Dermis blood vessel endothelial cell (primary cell): ENCODE measurements around the gene DZIP1L. TPM values are rescaled to one million over a fixed set of nuclear protein-coding genes. Genes with fewer than 3 reads are reported as not detected.

Source experiments
- DNase-seq: peaks from one replicate; pipeline ENCODE4 v3.0.0; 2010
- total RNA-seq: library from RNA; depleted of rRNA; stranded (reverse); fragments of >200 nt; gene quantifications from 2 replicates; pipeline ENCODE4 v1.2.3, GENCODE V29; 2014

DZIP1L gene
- total RNA-seq, 1 donor from 2014 or later, result 4.6 TPM

- no peak for DNase-seq
These were observed 84.6 kb downstream of the DZIP1L start for GRCh38 chr3:138030734-138031280.

GRCh38 chr3:138027821-138028220, 87.6 kb downstream of the DZIP1L start:
- no peak for DNase-seq

DNA sequence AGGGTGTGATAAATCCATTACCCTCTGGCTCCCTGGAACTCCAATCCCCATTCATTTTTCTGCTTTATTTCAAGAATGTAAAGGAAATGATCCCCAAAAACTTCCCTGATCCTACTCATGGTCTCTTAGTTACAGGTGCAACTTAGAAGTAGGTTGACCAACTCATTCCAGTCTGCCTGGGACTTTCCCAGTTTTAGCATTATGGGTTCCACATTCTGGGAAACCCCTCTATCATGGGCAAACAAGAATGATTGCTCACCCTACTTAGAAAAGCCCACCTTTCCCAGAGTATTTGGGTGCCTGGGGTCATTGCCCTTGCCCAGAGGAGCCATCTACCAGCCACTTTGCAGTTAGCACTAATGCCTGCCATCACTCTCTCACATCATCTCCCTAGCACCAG, 89.9 kb downstream of the DZIP1L start:
- no peak for DNase-seq

- DNase-seq, result no peak
These were observed 91.7 kb downstream of the DZIP1L start for GRCh38 chr3:138023754-138024153.

DNA sequence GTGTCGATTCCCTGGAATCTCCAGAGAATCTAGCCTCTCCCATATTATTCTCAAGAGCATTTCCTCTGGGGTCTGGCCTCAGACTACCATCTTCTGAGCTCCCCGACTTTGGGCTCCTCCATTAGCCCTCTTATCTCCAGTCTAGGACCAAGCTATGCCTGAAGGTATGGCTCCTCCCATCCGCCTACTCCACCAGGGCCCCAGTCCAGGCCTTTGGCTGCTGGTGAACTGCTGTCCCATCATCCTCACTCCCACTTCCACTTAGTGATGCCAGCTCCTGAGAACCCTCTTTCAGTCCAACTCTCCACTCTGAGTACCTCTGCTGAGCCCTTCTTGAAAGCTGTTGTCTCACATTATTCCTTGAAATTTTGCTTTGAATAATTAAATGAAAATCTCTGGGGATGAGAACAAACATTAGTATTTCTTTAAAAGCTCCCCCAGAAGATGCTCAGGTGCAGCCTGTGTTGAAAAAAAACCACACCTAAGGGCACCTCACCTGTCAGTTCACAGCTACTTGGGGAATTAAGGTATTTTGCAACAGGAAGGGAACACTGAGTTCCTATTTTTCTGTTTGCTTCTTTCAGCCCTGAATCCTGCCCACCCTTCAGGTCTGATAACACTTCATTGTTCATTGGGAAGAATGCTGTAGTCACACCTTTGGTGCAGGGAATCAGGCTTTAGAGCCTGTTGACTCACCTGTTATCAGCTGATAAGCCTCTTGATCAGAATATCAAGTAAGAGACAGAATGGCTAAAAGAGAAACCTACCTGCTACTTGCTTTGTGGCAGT, 95.9 kb downstream of the DZIP1L start:
- no peak for DNase-seq

DNA sequence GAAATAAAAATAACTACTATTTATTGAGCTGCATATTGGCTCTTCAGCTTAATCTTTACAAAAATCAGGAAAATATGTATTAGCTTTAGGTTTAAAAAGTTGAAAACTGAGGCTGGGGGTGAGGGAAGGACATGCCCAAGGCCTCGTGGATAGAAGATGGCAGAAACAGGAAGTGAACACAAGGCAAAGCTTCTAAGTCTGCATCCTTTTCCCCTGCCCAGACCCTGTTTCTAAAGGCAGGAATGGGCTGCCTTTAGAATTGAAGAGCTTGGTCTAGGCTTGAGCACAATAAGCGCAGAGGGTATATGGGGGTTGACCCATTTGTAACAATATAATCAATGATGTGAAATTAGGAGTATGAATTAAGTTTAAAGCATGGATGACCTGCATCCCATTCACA, 99.3 kb downstream of the DZIP1L start:
- DNase-seq, result no peak

GRCh38 chr3:138012526-138012925, 102.9 kb downstream of the DZIP1L start:
- no peak for DNase-seq

Other genes with a start within 250 kb of the DZIP1L start
- gene CLDN18, start 105.4 kb downstream of the DZIP1L start, total RNA-seq, result not detected in 2 replicates
- gene A4GNT, start 16.8 kb upstream of the DZIP1L start, total RNA-seq, result not detected in 2 replicates
- gene DBR1, start 59.3 kb upstream of the DZIP1L start, total RNA-seq, result 16.0 and 18.5 TPM in 2 replicates
- gene ARMC8, start 71.7 kb upstream of the DZIP1L start, total RNA-seq, result 54.5 and 59.6 TPM in 2 replicates
- gene NME9, start 214.2 kb upstream of the DZIP1L start, total RNA-seq, result not detected in 2 replicates
- gene MRAS, start 233.0 kb upstream of the DZIP1L start, total RNA-seq, result 6.8 and 11.5 TPM in 2 replicates